Activated CD8-positive, alpha-beta memory T cell treated with anti-CD3 and anti-CD28 coated beads, Interleukin-2, amount 10 ng/mL, durations not matched to agents 7 days and 5 days (primary cell): ENCODE results near the gene USP11. TPM values are rescaled to one million over a fixed set of nuclear protein-coding genes. Genes with fewer than 3 reads are reported as not detected.

Experiments
- ATAC-seq: fragments of 150-1000 bp; cut with Tn5 transposase; one replicate; pipeline ENCODE4 v1.10.0; 2021; ENCODE audit warnings: moderate library complexity
- CTCF ChIA-PET: fragments of 350-600 bp; sonication (Branson Sonifier 250); formaldehyde crosslinking; loops from one replicate; lab custom pipeline; 2021; ENCODE audit warnings: antibody characterized with exemption; lab: Charles Lee
- DNase-seq: peaks from one replicate; pipeline ENCODE4 v3.0.0-alpha.2; 2020
- H3K27ac Mint-ChIP-seq: one replicate; pipeline ENCODE4 v1.8.0; 2021; ENCODE audit warnings: mild to moderate bottlenecking, mixed read lengths
- H3K27me3 Mint-ChIP-seq: one replicate; pipeline ENCODE4 v1.8.0; 2021; ENCODE audit warnings: mixed read lengths
- H3K36me3 Mint-ChIP-seq: one replicate; pipeline ENCODE4 v1.8.0; 2021; ENCODE audit warnings: mild to moderate bottlenecking, mixed read lengths
- H3K4me1 Mint-ChIP-seq: one replicate; pipeline ENCODE4 v1.8.0; 2021; ENCODE audit warnings: mixed read lengths
- H3K4me3 Mint-ChIP-seq: one replicate; pipeline ENCODE4 v1.8.0; 2021; ENCODE audit warnings: mild to moderate bottlenecking, moderate library complexity, mixed read lengths
- H3K9me3 Mint-ChIP-seq: one replicate; pipeline ENCODE4 v1.8.0; 2022; ENCODE audit warnings: low read depth, mixed read lengths
- total RNA-seq, 2 experiments: library from RNA; stranded (reverse); gene quantifications; one replicate each; pipeline ENCODE4 v1.2.3, GENCODE V29; 2021

USP11 gene
- total RNA-seq, 2 experiments from 2014 or later = 54.8 to 72.7 TPM

- no peak overlapping the region for H3K27ac Mint-ChIP-seq
- no peak overlapping the region for H3K4me3 Mint-ChIP-seq
- H3K4me1 Mint-ChIP-seq = peaks cover 25% of the 10 kb centered on the region
These were observed 9.1 kb upstream of the USP11 start for GRCh38 chrX:47223476-47224250.

DNA sequence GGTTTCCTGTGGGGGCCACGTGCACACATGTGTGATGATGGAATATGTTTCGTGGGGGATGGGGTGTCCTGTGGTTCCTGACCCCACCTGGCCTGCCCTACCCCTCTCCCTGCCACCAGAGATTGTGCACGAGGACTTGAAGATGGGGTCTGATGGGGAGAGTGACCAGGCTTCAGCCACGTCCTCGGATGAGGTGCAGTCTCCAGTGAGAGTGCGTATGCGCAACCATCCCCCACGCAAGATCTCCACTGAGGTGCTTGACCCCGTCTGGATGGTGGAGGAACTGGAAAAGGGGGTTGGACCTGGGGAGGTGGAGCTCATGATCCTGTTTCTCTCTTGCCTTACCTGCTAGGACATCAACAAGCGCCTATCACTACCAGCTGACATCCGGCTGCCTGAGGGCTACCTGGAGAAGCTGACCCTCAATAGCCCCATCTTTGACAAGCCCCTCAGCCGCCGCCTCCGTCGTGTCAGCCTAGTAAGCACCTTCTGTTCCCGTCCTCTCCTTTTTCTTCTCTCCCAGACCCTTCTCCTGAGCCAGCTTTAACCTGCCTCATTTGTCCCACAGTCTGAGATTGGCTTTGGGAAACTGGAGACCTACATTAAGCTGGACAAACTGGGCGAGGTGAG is 8.4 kb upstream of the USP11 start:
- Mint-ChIP-seq H3K9me3 (no peaks in the 10 kb centered on the region), H3K4me3 (no peak overlapping the region), H3K4me1 (peaks cover 22% of the 10 kb centered on the region), H3K27me3 (no peaks in the 10 kb centered on the region), H3K27ac (no peak overlapping the region), H3K36me3 (peaks cover 37% of the 10 kb centered on the region)
- no peak for ATAC-seq
- DNase-seq = no peak
- CTCF ChIA-PET = no interaction called here

More at GRCh38 chrX:47223476-47224250, 9.1 kb upstream of the USP11 start:
- ATAC-seq (no peak), DNase-seq (no peak)
- Mint-ChIP-seq H3K36me3 (peaks cover 34% of the 10 kb centered on the region), H3K27me3 (no peaks in the 10 kb centered on the region), H3K9me3 (no peaks in the 10 kb centered on the region)
- CTCF ChIA-PET = no interaction called here

DNA sequence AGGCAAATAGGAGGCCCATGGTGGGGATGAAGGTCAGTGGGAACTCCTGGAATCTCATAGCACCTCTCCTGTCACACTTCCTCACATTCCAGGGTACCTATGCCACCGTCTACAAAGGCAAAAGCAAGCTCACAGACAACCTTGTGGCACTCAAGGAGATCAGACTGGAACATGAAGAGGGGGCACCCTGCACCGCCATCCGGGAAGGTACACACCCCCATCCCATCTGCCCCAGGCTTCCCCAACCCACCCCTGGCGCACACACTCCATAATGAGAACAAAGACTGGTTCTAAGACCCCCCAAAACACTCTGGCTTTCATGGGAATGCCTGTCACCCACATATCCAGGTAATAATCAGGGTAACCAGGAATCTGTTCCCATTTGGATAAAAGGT is 7.9 kb upstream of the USP11 start:
- peaks cover 17% of the 10 kb centered on the region for H3K4me1 Mint-ChIP-seq
- no peak overlapping the region for H3K27ac Mint-ChIP-seq
- H3K27me3 Mint-ChIP-seq = no peaks in the 10 kb centered on the region
- CTCF ChIA-PET = no interaction called here
- no peaks in the 10 kb centered on the region for H3K9me3 Mint-ChIP-seq
- ATAC-seq (no peak), DNase-seq (no peak)
- H3K36me3 Mint-ChIP-seq = peaks cover 37% of the 10 kb centered on the region
- no peak overlapping the region for H3K4me3 Mint-ChIP-seq

DNA sequence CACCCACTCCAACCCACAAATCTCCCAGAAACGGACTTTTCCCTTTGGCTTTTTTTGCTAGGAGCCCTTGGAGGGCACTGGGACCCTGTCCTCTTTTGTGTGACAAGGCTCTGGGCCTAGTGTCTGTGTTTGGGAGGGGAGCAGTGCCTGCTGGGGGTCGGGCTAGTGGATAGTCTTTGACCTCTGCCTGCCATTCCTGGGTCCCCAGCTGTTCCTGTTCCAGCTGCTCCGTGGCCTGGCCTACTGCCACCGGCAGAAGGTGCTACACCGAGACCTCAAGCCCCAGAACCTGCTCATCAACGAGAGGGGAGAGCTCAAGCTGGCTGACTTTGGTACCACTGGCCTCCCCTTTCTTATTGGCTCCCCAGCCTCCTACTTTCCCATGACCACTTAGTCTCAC is 6.7 kb upstream of the USP11 start:
- Mint-ChIP-seq H3K4me1 (peaks cover 8% of the 10 kb centered on the region), H3K4me3 (no peak overlapping the region), H3K27ac (no peak overlapping the region), H3K9me3 (no peaks in the 10 kb centered on the region), H3K27me3 (no peaks in the 10 kb centered on the region), H3K36me3 (peaks cover 31% of the 10 kb centered on the region)
- ATAC-seq (no peak), DNase-seq (no peak)
- CTCF ChIA-PET = no interaction called here

- H3K4me3 Mint-ChIP-seq = no peak overlapping the region
- peaks cover 31% of the 10 kb centered on the region for H3K36me3 Mint-ChIP-seq
- CTCF ChIA-PET = no interaction called here
- peaks cover 5% of the 10 kb centered on the region for H3K4me1 Mint-ChIP-seq
- DNase-seq = no peak
- no peaks in the 10 kb centered on the region for H3K27me3 Mint-ChIP-seq
- no peaks in the 10 kb centered on the region for H3K9me3 Mint-ChIP-seq
- no peak overlapping the region for H3K27ac Mint-ChIP-seq
- no peak for ATAC-seq
These were observed 6.1 kb upstream of the USP11 start for GRCh38 chrX:47226531-47227333.

DNA sequence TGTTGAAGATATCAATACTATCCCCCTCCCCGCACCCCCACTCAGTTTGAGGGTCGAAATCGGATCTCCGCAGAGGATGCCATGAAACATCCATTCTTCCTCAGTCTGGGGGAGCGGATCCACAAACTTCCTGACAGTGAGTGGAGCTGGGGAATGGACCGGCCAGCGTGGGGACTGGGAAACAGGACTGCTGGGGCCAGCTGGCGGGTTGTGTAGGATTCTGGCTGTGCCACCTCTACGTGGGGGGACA is 5.5 kb upstream of the USP11 start:
- H3K36me3 Mint-ChIP-seq = peaks cover 31% of the 10 kb centered on the region
- DNase-seq (no peak), ATAC-seq (no peak)
- no peak overlapping the region for H3K4me3 Mint-ChIP-seq
- H3K27me3 Mint-ChIP-seq = no peaks in the 10 kb centered on the region
- H3K4me1 Mint-ChIP-seq = peaks cover 5% of the 10 kb centered on the region
- H3K9me3 Mint-ChIP-seq = no peaks in the 10 kb centered on the region
- no peak overlapping the region for H3K27ac Mint-ChIP-seq
- CTCF ChIA-PET = no interaction called here

DNA sequence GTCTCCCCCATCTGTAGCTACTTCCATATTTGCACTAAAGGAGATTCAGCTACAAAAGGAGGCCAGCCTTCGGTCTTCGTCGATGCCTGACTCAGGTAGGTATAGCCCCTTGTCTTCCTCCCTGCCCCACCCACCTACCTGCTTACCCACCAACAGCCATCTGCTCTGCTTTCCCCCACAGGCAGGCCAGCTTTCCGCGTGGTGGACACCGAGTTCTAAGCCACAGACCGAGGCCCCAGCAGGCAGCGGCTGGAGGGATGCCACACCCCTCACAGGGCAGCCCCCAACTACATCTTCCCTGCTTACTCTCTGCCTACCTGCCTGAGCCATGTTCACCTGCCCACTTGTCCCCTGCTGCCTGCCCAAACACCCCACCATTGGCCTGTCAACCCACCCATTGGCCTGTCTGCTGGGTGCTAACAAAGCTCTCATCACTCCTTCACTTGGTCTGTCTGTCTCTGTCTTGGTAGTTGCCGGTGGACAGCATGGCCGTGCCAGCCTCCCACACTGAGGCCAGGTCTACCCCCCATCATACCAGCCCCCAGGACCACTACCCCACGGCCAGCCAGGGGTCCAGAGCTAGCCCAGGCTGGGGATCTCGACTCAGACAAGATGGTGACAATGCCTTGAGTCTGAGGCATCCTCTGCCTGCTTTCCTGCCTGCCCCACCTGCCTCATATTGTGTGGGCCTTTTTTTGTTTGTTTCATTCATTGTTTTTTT is 4.1 kb upstream of the USP11 start:
- DNase-seq = no peak
- H3K9me3 Mint-ChIP-seq = no peaks in the 10 kb centered on the region
- H3K36me3 Mint-ChIP-seq = peaks cover 31% of the 10 kb centered on the region
- CTCF ChIA-PET = no interaction called here
- peaks cover 5% of the 10 kb centered on the region for H3K4me1 Mint-ChIP-seq
- ATAC-seq = no peak
- H3K27ac Mint-ChIP-seq = no peak overlapping the region
- H3K4me3 Mint-ChIP-seq = no peak overlapping the region
- H3K27me3 Mint-ChIP-seq = no peaks in the 10 kb centered on the region

DNA sequence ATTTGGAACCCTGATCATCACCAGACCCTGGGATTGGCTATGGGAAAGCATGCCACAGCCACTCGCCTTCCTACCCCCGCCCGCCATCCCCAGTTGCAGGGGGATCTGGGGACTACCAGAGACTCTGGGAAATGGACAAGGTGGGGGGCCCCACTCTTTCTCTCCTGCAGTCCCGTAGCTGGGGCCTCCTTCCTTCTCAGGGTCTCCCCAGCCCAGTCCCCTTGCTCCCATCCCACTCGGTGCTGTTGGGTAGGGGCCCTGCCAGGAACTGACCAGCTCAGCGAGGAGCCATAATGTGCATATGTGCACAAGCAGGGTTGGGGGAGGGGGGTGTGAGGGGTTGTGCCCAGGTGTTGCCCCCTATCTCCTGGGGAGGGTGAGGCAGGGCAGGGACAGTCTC is 3.4 kb upstream of the USP11 start:
- CTCF ChIA-PET = no interaction called here
- no peak for DNase-seq
- no peak overlapping the region for H3K4me3 Mint-ChIP-seq
- peaks cover 5% of the 10 kb centered on the region for H3K4me1 Mint-ChIP-seq
- peaks cover 31% of the 10 kb centered on the region for H3K36me3 Mint-ChIP-seq
- no peak overlapping the region for H3K27ac Mint-ChIP-seq
- H3K27me3 Mint-ChIP-seq = no peaks in the 10 kb centered on the region
- no peaks in the 10 kb centered on the region for H3K9me3 Mint-ChIP-seq
- no peak for ATAC-seq

GRCh38 chrX:47230136-47230868 is 2.5 kb upstream of the USP11 start:
- CTCF ChIA-PET = no interaction called here
- no peaks in the 10 kb centered on the region for H3K27me3 Mint-ChIP-seq
- peaks cover 29% of the 10 kb centered on the region for H3K36me3 Mint-ChIP-seq
- H3K4me3 Mint-ChIP-seq = no peak overlapping the region
- H3K4me1 Mint-ChIP-seq = peaks cover 9% of the 10 kb centered on the region
- peak overlapping the region; percentile 54 for H3K27ac Mint-ChIP-seq
- no peaks in the 10 kb centered on the region for H3K9me3 Mint-ChIP-seq
- ATAC-seq (no peak), DNase-seq (no peak)

GRCh38 chrX:47231167-47231566 is 1.6 kb upstream of the USP11 start:
- Mint-ChIP-seq H3K27ac (peak overlapping the region; percentile 46), H3K9me3 (no peaks in the 10 kb centered on the region), H3K4me1 (peaks cover 18% of the 10 kb centered on the region), H3K36me3 (peaks cover 26% of the 10 kb centered on the region), H3K27me3 (no peaks in the 10 kb centered on the region), H3K4me3 (no peak overlapping the region)
- DNase-seq = no peak
- no peak for ATAC-seq
- CTCF ChIA-PET = no interaction called here

GRCh38 chrX:47232197-47232802 is 509 bp upstream of the USP11 start:
- Mint-ChIP-seq H3K36me3 (peaks cover 20% of the 10 kb centered on the region), H3K9me3 (no peaks in the 10 kb centered on the region), H3K27ac (peak overlapping the region; percentile 98), H3K4me3 (peak overlapping the region; percentile 88), H3K4me1 (peaks cover 20% of the 10 kb centered on the region), H3K27me3 (no peaks in the 10 kb centered on the region)
- ATAC-seq (no peak), DNase-seq (no peak)
- CTCF ChIA-PET = no interaction called here

DNA sequence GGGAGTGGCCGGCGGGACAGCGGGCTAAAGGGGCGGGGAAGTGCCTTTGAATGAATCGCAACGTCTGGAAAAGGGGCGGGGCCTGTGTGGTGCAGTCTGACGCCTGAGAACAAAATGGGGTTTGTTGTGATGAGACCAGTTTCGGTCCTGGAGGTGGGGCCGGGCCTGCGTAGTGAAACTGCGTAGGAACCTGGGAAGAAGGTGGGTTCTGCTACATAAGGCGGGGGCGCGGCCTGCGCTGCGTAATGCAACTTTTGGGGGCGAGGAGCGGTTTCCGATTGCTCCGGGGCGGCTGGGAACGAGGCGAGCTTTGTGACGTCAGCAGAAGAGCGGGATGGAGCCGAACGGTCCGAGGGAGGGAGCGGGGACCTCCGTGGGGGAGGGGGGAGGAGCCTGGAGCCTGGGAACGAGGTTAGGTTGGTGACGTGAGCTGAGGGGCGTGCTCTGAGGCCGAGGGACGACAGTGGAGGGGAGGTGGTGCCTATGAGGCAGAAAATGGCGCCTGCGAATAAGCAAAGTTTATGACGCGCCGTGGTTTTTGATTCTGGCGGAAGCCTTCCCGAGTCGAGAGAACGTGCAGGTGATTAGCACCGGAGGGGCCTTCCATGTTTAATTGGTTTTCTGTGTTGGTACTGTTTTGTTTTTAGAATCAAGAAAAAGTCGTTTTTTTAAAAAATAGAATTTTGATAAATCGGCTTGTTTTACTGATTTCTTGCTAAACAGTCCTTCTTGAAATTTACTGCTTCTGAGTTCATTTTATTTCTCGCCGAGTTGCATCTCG is 714 bp downstream of the USP11 start:
- no peaks in the 10 kb centered on the region for H3K9me3 Mint-ChIP-seq
- CTCF ChIA-PET = no interaction called here
- ATAC-seq (peak; percentile 92), DNase-seq (peak; percentile 97)
- peak overlapping the region; percentile 88 for H3K4me3 Mint-ChIP-seq
- peaks cover 15% of the 10 kb centered on the region for H3K36me3 Mint-ChIP-seq
- no peaks in the 10 kb centered on the region for H3K27me3 Mint-ChIP-seq
- H3K27ac Mint-ChIP-seq = peak overlapping the region; percentile 98
- peaks cover 20% of the 10 kb centered on the region for H3K4me1 Mint-ChIP-seq
